Nephron progenitor cell (in vitro differentiated cells): ENCODE measurements around the gene ARL13B.
A peak's percentile ranks its signal among the peaks of the same experiment; 100 is the strongest.

Source experiments
- DNase-seq: peaks from one replicate; pipeline ENCODE4 v3.0.0; 2021
- H3K27ac Mint-ChIP-seq: 2 replicates; pipeline ENCODE4 v1.8.0; 2021; ENCODE audit warnings: mild to moderate bottlenecking, moderate library complexity, mixed read lengths
- H3K27me3 Mint-ChIP-seq: 2 replicates; pipeline ENCODE4 v1.8.0; 2021; ENCODE audit warnings: mild to moderate bottlenecking, low read depth, mixed read lengths; ENCODE audit not compliant: poor library complexity
- H3K36me3 Mint-ChIP-seq: 2 replicates; pipeline ENCODE4 v1.8.0; 2021; ENCODE audit warnings: low read depth, mixed read lengths
- H3K4me1 Mint-ChIP-seq: 2 replicates; pipeline ENCODE4 v1.8.0; 2021; ENCODE audit warnings: mixed read lengths
- H3K4me3 Mint-ChIP-seq: 2 replicates; pipeline ENCODE4 v1.8.0; 2021; ENCODE audit warnings: mild to moderate bottlenecking, moderate library complexity, mixed read lengths
- H3K9me3 Mint-ChIP-seq: 2 replicates; pipeline ENCODE4 v1.8.0; 2021; ENCODE audit warnings: mild to moderate bottlenecking, moderate library complexity, mixed read lengths
- TF ChIP-seq, protein P1 (sequence below): fragments of 200-600 bp; sonication (generic); IDR thresholded peaks from 2 replicates; pipeline ENCODE4 v1.5.0; 2021; ENCODE audit warnings: antibody characterized with exemption

ARL13B gene

GRCh38 chr3:94015025-94015424 lies 35.1 kb downstream of the ARL13B start:
- Mint-ChIP-seq H3K4me1 (peaks cover 9% of the 10 kb centered on the region), H3K4me3 (no peak overlapping the region), H3K36me3 (peaks cover 30% of the 10 kb centered on the region), H3K9me3 (no peaks in the 10 kb centered on the region), H3K27me3 (no peaks in the 10 kb centered on the region), H3K27ac (no peak overlapping the region)
- TF ChIP-seq, protein P1, sequence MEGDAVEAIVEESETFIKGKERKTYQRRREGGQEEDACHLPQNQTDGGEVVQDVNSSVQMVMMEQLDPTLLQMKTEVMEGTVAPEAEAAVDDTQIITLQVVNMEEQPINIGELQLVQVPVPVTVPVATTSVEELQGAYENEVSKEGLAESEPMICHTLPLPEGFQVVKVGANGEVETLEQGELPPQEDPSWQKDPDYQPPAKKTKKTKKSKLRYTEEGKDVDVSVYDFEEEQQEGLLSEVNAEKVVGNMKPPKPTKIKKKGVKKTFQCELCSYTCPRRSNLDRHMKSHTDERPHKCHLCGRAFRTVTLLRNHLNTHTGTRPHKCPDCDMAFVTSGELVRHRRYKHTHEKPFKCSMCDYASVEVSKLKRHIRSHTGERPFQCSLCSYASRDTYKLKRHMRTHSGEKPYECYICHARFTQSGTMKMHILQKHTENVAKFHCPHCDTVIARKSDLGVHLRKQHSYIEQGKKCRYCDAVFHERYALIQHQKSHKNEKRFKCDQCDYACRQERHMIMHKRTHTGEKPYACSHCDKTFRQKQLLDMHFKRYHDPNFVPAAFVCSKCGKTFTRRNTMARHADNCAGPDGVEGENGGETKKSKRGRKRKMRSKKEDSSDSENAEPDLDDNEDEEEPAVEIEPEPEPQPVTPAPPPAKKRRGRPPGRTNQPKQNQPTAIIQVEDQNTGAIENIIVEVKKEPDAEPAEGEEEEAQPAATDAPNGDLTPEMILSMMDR, result no peak
- no peak for DNase-seq

DNA sequence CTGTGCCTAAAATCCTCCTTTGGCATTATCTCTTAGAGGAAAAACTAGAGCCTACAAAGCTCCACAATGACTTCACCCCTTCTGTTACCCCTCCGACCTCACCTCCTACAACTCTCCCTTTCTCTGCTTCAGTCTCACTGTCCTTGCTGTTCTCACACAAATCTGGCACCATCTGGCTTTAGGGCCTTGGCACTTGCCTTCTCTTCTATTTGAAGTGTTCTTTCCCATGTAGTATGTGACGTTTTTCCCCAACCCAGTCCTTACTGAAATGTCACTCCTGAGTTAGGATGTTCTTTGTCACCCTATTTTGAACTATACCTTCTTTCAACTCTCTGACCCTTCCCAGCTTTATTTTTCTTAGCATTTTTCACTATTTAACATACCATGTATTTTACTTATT lies 39.7 kb downstream of the ARL13B start:
- H3K36me3 Mint-ChIP-seq, result peaks cover 17% of the 10 kb centered on the region
- no peak overlapping the region for H3K4me3 Mint-ChIP-seq
- H3K27ac Mint-ChIP-seq, result peak overlapping the region; percentile 53
- H3K4me1 Mint-ChIP-seq, result peaks cover 9% of the 10 kb centered on the region
- no peak for DNase-seq
- H3K27me3 Mint-ChIP-seq, result no peaks in the 10 kb centered on the region
- H3K9me3 Mint-ChIP-seq, result no peaks in the 10 kb centered on the region
- TF ChIP-seq, protein P1, result no peak

GRCh38 chr3:94020293-94020692 lies 40.3 kb downstream of the ARL13B start:
- H3K4me1 Mint-ChIP-seq, result peaks cover 9% of the 10 kb centered on the region

DNA sequence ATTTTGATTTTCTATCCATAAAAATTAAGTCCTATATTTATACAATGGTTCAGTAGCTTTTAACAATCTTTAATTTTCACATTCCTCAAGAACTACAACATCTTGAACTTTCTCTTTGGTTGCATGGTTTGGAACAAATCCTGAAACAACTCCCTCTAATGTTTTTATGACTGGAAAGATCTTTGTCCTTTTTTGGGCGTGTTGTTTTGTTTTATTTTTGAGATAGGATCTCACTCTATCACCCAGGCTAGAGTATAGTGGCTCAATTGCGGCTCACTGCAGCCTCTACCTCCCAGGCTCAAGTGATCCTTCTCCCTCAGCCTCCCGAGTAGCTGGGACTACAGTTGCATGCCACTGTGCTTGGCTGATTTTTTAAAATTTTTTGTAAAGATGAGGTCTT lies 44.4 kb downstream of the ARL13B start:
- TF ChIP-seq, protein P1, result no peak
- DNase-seq, result no peak
- Mint-ChIP-seq H3K36me3 (peaks cover 9% of the 10 kb centered on the region), H3K9me3 (no peaks in the 10 kb centered on the region), H3K27me3 (no peaks in the 10 kb centered on the region), H3K4me1 (peaks cover 5% of the 10 kb centered on the region), H3K27ac (no peak overlapping the region), H3K4me3 (no peak overlapping the region)

More at GRCh38 chr3:94020293-94020692, 40.3 kb downstream of the ARL13B start:
- Mint-ChIP-seq H3K27me3 (no peaks in the 10 kb centered on the region), H3K27ac (no peak overlapping the region), H3K4me3 (no peak overlapping the region), H3K9me3 (no peaks in the 10 kb centered on the region), H3K36me3 (peaks cover 11% of the 10 kb centered on the region)
- TF ChIP-seq, protein P1, result no peak
- no peak for DNase-seq

DNA sequence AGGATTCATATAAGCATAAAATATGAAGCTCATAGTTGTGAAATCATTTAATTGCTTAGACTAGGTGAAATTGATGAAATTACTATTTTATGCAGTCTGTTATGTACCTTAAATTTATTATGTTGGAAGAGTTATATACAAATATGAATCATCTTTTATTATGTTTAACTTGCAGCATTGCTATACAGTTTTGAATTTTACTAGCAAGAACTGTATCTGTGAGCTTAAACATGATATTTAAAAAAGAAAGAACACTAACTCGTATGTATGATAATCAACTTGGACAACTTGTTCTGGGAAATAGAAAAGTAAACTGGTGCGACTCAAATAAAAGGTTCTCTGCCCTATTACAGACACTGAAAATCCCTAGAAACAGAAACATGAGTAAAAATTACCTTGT lies 46.7 kb downstream of the ARL13B start:
- TF ChIP-seq, protein P1, result no peak
- Mint-ChIP-seq H3K4me1 (no peaks in the 10 kb centered on the region), H3K36me3 (peaks cover 12% of the 10 kb centered on the region), H3K27ac (no peak overlapping the region), H3K27me3 (no peaks in the 10 kb centered on the region), H3K9me3 (no peaks in the 10 kb centered on the region), H3K4me3 (no peak overlapping the region)
- DNase-seq, result no peak

GRCh38 chr3:94028093-94028837 lies 48.3 kb downstream of the ARL13B start, which contains the start of gene STX19:
Gene STX19, minus strand, starts transcription at chr3:94028597. Its CDS starts 13,328 bp downstream, at chr3:94015269.
- no peak within 1 kb of the TSS for H3K4me3 Mint-ChIP-seq
- no peaks in the 10 kb centered on the region for H3K9me3 Mint-ChIP-seq
- H3K4me1 Mint-ChIP-seq, result no peaks in the 10 kb centered on the region

More at GRCh38 chr3:94028093-94028837, 48.3 kb downstream of the ARL13B start, which contains the start of gene STX19:
- Mint-ChIP-seq H3K27me3 (no peaks in the 10 kb centered on the region), H3K27ac (no peak within 1 kb of the TSS), H3K36me3 (peaks cover 19% of the 10 kb centered on the region)
- DNase-seq, result no peak
- TF ChIP-seq, protein P1, result no peak
